ENCODE measurements around the gene RNF121. TPM values are rescaled to one million over a fixed set of nuclear protein-coding genes. Genes with fewer than 3 reads are reported as not detected.

RNF121 gene
- total and polyA plus RNA-seq, 2 of the 4 experiments (the other 2 are of a cell fraction): 43.4 to 88.7 TPM

DNA sequence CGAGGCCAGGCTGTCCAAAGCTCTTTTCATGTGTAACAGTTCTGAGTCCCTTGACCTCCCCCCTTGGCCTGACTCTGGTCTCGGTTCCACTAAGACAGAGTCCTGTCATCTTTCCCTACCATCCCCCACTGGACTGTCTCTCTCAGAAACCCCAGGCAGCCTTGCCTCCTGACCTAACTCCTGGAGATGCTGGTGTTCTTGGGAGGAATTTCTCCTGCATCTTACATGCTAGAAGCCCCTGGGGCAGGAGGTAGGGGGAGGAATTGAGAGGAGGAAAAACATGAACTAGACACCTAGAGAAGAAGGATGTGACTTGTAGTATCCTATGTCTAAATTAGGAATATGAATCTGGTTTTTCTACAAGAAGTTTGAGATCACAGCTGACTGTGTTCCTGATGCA is 69.2 kb downstream of the RNF121 start:
- Histone ChIP-seq H4K8ac (ENCODE audit: low read depth in 2 of 2, low read length in 2 of 2) (no peak overlapping the region), H2BK15ac (ENCODE audit: low read depth, low read length) (no peak overlapping the region), H3K9me3 (ENCODE audit: control insufficient read depth, insufficient read depth, low read length) (no peaks in the 10 kb centered on the region), H4K20me1 (ENCODE audit: insufficient read depth, low read length) (peaks cover 18% of the 10 kb centered on the region), H3K9me1 (ENCODE audit: insufficient read depth, low read length) (peaks cover 14% of the 10 kb centered on the region), H2BK5ac (ENCODE audit: low read depth, low read length, poor library complexity, severe bottlenecking) (no peak overlapping the region), H3K36me3 (ENCODE audit: control insufficient read depth, insufficient read depth, low read length) (peaks cover 30% of the 10 kb centered on the region), H4K91ac (ENCODE audit: insufficient read depth, low read depth, low read length) (no peak overlapping the region), H2AFZ (replicated peaks; ENCODE audit: low read length, poor library complexity) (no peak overlapping the region), H3K4me2 (ENCODE audit: low read depth, low read length) (no peak overlapping the region), H3K79me1 (ENCODE audit: low read depth in 1 of 2, low read length in 2 of 2) (peaks cover 2 to 21% of the 10 kb centered on the region in 2 experiments; a peak in 2 of 4 replicates), H3K27me3 (ENCODE audit: control insufficient read depth, insufficient read depth, low read length) (no peaks in the 10 kb centered on the region), H3K4me3 (ENCODE audit: insufficient read depth, low read depth, low read length) (no peak overlapping the region), H3K9ac (ENCODE audit: low read depth, low read length) (no peak overlapping the region), H4K5ac (ENCODE audit: low read depth, low read length) (no peak overlapping the region), H2BK20ac (ENCODE audit: low read depth, low read length) (no peak overlapping the region), H3K14ac (replicated peaks; ENCODE audit: low read depth, low read length) (no peak overlapping the region), H3K4ac (ENCODE audit: low read depth, low read length) (no peak overlapping the region), H2AK9ac (replicated peaks; ENCODE audit: low read depth, low read length, poor library complexity) (no peak overlapping the region), H3K4me1 (ENCODE audit: control insufficient read depth, insufficient read depth, low read length) (peaks cover 6% of the 10 kb centered on the region), H3K23ac (ENCODE audit: low read depth, low read length) (no peak overlapping the region), H3K56ac (ENCODE audit: extremely low read depth, insufficient read depth, low read length) (no peak overlapping the region), H2BK120ac (ENCODE audit: low read depth, low read length) (no peak overlapping the region), H3K18ac (ENCODE audit: low read depth, low read length) (no peak overlapping the region), H3K27ac (ENCODE audit: insufficient read depth, low read length) (no peak overlapping the region), H2AK5ac (ENCODE audit: low read depth, low read length) (no peak overlapping the region)
- ATAC-seq (ENCODE audit: low read depth): no peak
- intact Hi-C loops (cut with micrococcal nuclease): no loop called here
- dilution Hi-C loops (cut with HindIII; ENCODE audit: low sequenced_read_pairs, unreplicated experiment): no loop called here
- ChIA-PET POLR2A (ENCODE audit: unreplicated experiment) (no interaction called here), CTCF (no interaction called here)
- TF ChIP-seq MXI1 (IDR thresholded peaks at IDR 0.05; ENCODE audit: borderline replicate concordance, low read depth, low read length) (no peak), MAZ (IDR thresholded peaks at IDR 0.05; ENCODE audit: borderline replicate concordance, low read depth, low read length) (no peak), RFX5 (IDR thresholded peaks at IDR 0.05; ENCODE audit: low read depth, low read length) (no peak), BHLHE40 (IDR thresholded peaks at IDR 0.05; ENCODE audit: low read depth, low read length) (no peak), POLR2A (IDR thresholded peaks at IDR 0.05; ENCODE audit: low read depth, low read length) (no peak), MAFK (IDR thresholded peaks at IDR 0.05; ENCODE audit: low read depth, low read length) (no peak), RCOR1 (IDR thresholded peaks at IDR 0.05; ENCODE audit: insufficient replicate concordance, low read length) (no peak), CTCF (conservative IDR thresholded peaks at IDR 0.05; ENCODE audit: low read depth, low read length) (no peak), SMC3 (IDR thresholded peaks at IDR 0.05; ENCODE audit: low read depth, low read length) (no peak), ELK1 (IDR thresholded peaks at IDR 0.05; ENCODE audit: borderline replicate concordance, low read depth, low read length) (no peak), NFE2L2 (IDR thresholded peaks at IDR 0.05; ENCODE audit: low read depth, low read length) (no peak), USF2 (IDR thresholded peaks at IDR 0.05; ENCODE audit: low read depth, low read length) (no peak), CEBPB (IDR thresholded peaks at IDR 0.05; ENCODE audit: low read depth, low read length) (no peak), CHD1 (IDR thresholded peaks at IDR 0.05; ENCODE audit: low read depth, low read length) (no peak), RAD21 (IDR thresholded peaks at IDR 0.05; ENCODE audit: low read length) (no peak), FOS (IDR thresholded peaks at IDR 0.05; ENCODE audit: low read depth, low read length) (no peak)
- WGBS, 2 experiments (ENCODE audit: extremely low coverage in 2 of 2, insufficient read length in 1 of 2): no CpG with 5 or more reads among the region's 2 CpGs
- in situ Hi-C loops (cut with MboI; ENCODE audit: low sequenced_read_pairs): no loop called here
- no TSS peak for BruUV-seq (replicated peaks)
- no peak for DNase-seq
